Osteocyte (in vitro differentiated cells): ENCODE data around the gene PRKCH. TPM values are rescaled to one million over a fixed set of nuclear protein-coding genes. Genes with fewer than 3 reads are reported as not detected.
A peak's percentile ranks its signal among the peaks of the same experiment; 100 is the strongest.

Source experiments
- DNase-seq: peaks from one replicate; pipeline ENCODE4 v3.0.0; 2021; ENCODE audit warnings: mixed read lengths; ENCODE audit not compliant: unreplicated experiment; ENCODE audit errors: extremely low spot score
- H3K27ac Mint-ChIP-seq: one replicate; pipeline ENCODE4 v1.8.0; 2021; ENCODE audit warnings: mild to moderate bottlenecking, mixed read lengths; ENCODE audit not compliant: unreplicated experiment
- H3K27me3 Mint-ChIP-seq: one replicate; pipeline ENCODE4 v1.8.0; 2021; ENCODE audit warnings: mixed read lengths; ENCODE audit not compliant: unreplicated experiment
- H3K36me3 Mint-ChIP-seq: one replicate; pipeline ENCODE4 v1.8.0; 2021; ENCODE audit warnings: mixed read lengths; ENCODE audit not compliant: unreplicated experiment
- H3K4me1 Mint-ChIP-seq: one replicate; pipeline ENCODE4 v1.8.0; 2021; ENCODE audit warnings: mixed read lengths; ENCODE audit not compliant: unreplicated experiment
- H3K4me3 Mint-ChIP-seq: one replicate; pipeline ENCODE4 v1.8.0; 2021; ENCODE audit warnings: mild to moderate bottlenecking, moderate library complexity, mixed read lengths; ENCODE audit not compliant: unreplicated experiment
- H3K9me3 Mint-ChIP-seq: one replicate; pipeline ENCODE4 v1.8.0; 2021; ENCODE audit warnings: mixed read lengths; ENCODE audit not compliant: unreplicated experiment
- CTCF ChIP-seq: fragments of 200-600 bp; sonication (generic); IDR thresholded peaks from 2 replicates; pipeline ENCODE4 v1.5.0; 2021; ENCODE audit warnings: antibody characterized with exemption, mild to moderate bottlenecking, moderate library complexity
- total RNA-seq: library from RNA; stranded (reverse); gene quantifications from 2 replicates; pipeline ENCODE4 v1.2.1, GENCODE V29; 2021

The PRKCH gene
- total RNA-seq, 1 donor from 2014 or later: 10.6 TPM

GRCh38 chr14:61280526-61281185, 40.7 kb upstream of the PRKCH start:
- DNase-seq: peak; percentile 87
- H3K36me3 Mint-ChIP-seq: peaks cover 1% of the 10 kb centered on the region
- H3K4me1 Mint-ChIP-seq: peaks cover 15% of the 10 kb centered on the region
- H3K9me3 Mint-ChIP-seq: no peaks in the 10 kb centered on the region
- no peaks in the 10 kb centered on the region for H3K27me3 Mint-ChIP-seq
- TF ChIP-seq CTCF: peak; percentile 59
- H3K4me3 Mint-ChIP-seq: peak overlapping the region; percentile 71
- H3K27ac Mint-ChIP-seq: peak overlapping the region; percentile 68

DNA sequence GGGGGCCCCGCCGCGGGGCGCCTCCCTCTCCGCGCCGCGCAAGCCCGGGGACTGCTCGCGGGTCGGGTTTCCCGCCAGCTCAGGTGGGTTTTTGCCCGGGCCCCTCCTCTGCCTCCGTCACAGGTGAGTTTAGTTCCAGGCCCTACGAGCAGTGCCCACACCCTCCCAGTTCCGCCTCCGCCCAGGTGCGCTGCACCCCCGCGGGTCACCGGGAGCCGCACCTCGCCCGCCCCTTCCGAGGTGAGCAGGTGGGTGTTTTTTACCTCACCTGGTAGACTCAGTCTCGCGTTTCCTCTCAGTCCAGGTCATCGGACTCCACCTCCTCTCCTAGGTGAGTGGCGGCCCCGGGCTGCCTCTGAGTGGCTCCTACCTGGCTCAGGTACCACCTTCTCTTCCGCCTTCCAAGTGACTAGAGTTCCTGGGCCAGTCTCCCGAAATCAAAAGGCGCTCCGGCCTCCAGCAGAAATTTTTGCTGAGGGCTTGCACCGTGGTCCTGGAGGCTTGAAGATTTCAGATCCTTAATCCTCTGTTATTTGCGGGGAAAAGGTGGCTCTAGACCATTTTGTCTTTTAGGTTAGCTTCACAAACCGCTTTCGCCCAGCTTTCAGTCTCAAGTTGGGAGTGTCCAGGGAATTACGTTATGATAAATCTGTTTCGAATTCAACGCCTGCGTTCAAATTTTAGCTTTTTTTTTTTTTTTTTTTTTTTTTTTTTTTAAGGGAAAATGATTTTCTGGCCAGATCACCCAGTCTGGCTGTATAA, 40.0 kb upstream of the PRKCH start, which contains the start of gene TMEM30B:
Gene TMEM30B, minus strand, starts transcription at position 153 of the 762 bp plus-strand sequence. CDS start 191 bp downstream, outside the sequence.
- Mint-ChIP-seq H3K27ac (peak within 1 kb of the TSS; percentile 78), H3K4me1 (peaks cover 22% of the 10 kb centered on the region), H3K36me3 (peaks cover 1% of the 10 kb centered on the region), H3K27me3 (no peaks in the 10 kb centered on the region), H3K4me3 (peak within 1 kb of the TSS; percentile 71), H3K9me3 (no peaks in the 10 kb centered on the region)
- DNase-seq: no peak
- TF ChIP-seq CTCF: no peak

DNA sequence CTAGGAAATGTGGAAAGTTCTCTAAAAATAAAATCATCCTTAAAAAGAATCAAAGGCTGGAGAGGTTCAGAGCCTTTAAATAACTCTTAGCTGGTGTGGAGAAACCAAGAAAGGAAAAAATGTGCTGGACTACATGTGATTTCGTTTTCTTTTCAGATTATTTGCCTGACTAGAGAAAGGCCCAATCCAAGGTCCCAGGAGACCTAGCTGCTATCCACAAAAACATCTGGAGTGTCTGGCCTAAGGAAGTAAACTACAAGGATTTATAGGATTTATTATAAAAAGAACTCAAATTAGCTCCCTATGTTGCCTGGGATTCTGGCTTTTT, 39.5 kb upstream of the PRKCH start:
- H3K27me3 Mint-ChIP-seq: no peaks in the 10 kb centered on the region
- no peaks in the 10 kb centered on the region for H3K9me3 Mint-ChIP-seq
- H3K36me3 Mint-ChIP-seq: peaks cover 1% of the 10 kb centered on the region
- peak overlapping the region; percentile 78 for H3K27ac Mint-ChIP-seq
- H3K4me1 Mint-ChIP-seq: peaks cover 22% of the 10 kb centered on the region
- peak overlapping the region; percentile 68 for H3K4me3 Mint-ChIP-seq
- no peak for DNase-seq
- TF ChIP-seq CTCF: no peak

DNA sequence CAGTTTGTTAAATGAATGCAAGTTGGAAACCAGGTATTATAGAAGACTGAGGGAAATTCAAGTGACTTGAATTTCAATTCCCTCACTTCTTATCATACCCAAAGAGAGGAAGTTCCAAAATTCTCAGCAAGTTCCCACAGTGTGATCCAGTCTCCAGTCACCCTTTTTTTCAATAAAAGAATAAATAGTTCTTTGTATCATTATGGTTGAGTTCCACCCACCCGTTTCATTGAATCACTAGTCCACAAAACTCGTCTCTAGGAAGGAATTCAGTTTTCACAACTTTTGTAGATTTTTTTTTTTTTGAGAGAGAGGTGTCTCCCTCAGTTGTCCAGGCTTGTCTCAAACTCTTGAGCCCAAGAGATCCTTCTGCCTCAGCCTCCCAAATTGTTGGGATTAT, 38.6 kb upstream of the PRKCH start:
- Mint-ChIP-seq H3K36me3 (peaks cover 1% of the 10 kb centered on the region), H3K4me1 (peaks cover 24% of the 10 kb centered on the region), H3K9me3 (no peaks in the 10 kb centered on the region), H3K27me3 (no peaks in the 10 kb centered on the region), H3K27ac (no peak overlapping the region), H3K4me3 (no peak overlapping the region)
- DNase-seq: no peak
- TF ChIP-seq CTCF: no peak

GRCh38 chr14:61284001-61284400, 37.4 kb upstream of the PRKCH start:
- no peak overlapping the region for H3K4me3 Mint-ChIP-seq

More at GRCh38 chr14:61284001-61284400, 37.4 kb upstream of the PRKCH start:
- H3K36me3 Mint-ChIP-seq: peaks cover 1% of the 10 kb centered on the region
- no peaks in the 10 kb centered on the region for H3K9me3 Mint-ChIP-seq
- no peak overlapping the region for H3K27ac Mint-ChIP-seq
- peaks cover 24% of the 10 kb centered on the region for H3K4me1 Mint-ChIP-seq
- no peak for TF ChIP-seq CTCF
- no peak for DNase-seq
- H3K27me3 Mint-ChIP-seq: no peaks in the 10 kb centered on the region
